CD8-positive, alpha-beta memory T cell (primary cell): ENCODE measurements around the gene RSU1. TPM values are rescaled to one million over a fixed set of nuclear protein-coding genes. Genes with fewer than 3 reads are reported as not detected.

ENCODE experiments used
- CTCF ChIA-PET: fragments of 350-600 bp; sonication (Branson Sonifier 250); formaldehyde crosslinking; loops from one replicate; lab custom pipeline; 2021; ENCODE audit warnings: antibody characterized with exemption; lab: Charles Lee
- POLR2A ChIA-PET: fragments of 350-600 bp; sonication (Branson Sonifier 250); formaldehyde crosslinking; loops from one replicate; lab custom pipeline; 2021; ENCODE audit warnings: antibody characterized with exemption; lab: Charles Lee
- DNase-seq, 5 donors: peaks; one replicate each; pipeline versions ENCODE4 v3.0.0 to v3.0.0-alpha.2; 2020 to 2022; ENCODE audit warnings: mixed read lengths in 1 of 5
- H3K27ac ChIP-seq: one replicate; pipeline ENCODE4 v1.7.0; 2013; ENCODE audit warnings: low read depth, mild to moderate bottlenecking, low read length, moderate library complexity
- H3K27me3 ChIP-seq: 2 replicates; pipeline ENCODE4 v1.7.0; 2013; ENCODE audit warnings: low read length, mild to moderate bottlenecking; ENCODE audit not compliant: insufficient read depth, poor library complexity, severe bottlenecking
- H3K36me3 ChIP-seq: 2 replicates; pipeline ENCODE4 v1.7.0; 2013; ENCODE audit warnings: mild to moderate bottlenecking, low read length, moderate library complexity; ENCODE audit not compliant: insufficient read depth
- H3K4me1 ChIP-seq: 2 replicates; pipeline ENCODE4 v1.7.0; 2013; ENCODE audit warnings: mild to moderate bottlenecking, low read length, moderate library complexity; ENCODE audit not compliant: insufficient read depth
- H3K4me3 ChIP-seq: 2 replicates; pipeline ENCODE4 v1.7.0; 2013; ENCODE audit warnings: mild to moderate bottlenecking, low read length
- H3K9me3 ChIP-seq: 2 replicates; pipeline ENCODE4 v1.7.0; 2013; ENCODE audit warnings: mild to moderate bottlenecking, low read length
- H3K27ac Mint-ChIP-seq, 8 donors: one replicate each; pipeline ENCODE4 v1.8.0; 2020 to 2021; ENCODE audit warnings: mixed read lengths in 8 of 8, mild to moderate bottlenecking in 6 of 8, inconsistent platforms in 3 of 8, moderate library complexity in 3 of 8
- H3K27me3 Mint-ChIP-seq, 2 donors: one replicate each; pipeline ENCODE4 v1.8.0; 2020 to 2021; ENCODE audit warnings: mixed read lengths in 2 of 2, mild to moderate bottlenecking in 1 of 2, moderate library complexity in 1 of 2
- H3K36me3 Mint-ChIP-seq, 3 donors: one replicate each; pipeline ENCODE4 v1.8.0; 2020 to 2021; ENCODE audit warnings: mixed read lengths in 3 of 3, inconsistent platforms in 1 of 3, mild to moderate bottlenecking in 1 of 3
- H3K4me1 Mint-ChIP-seq, 3 donors: one replicate each; pipeline ENCODE4 v1.8.0; 2020 to 2021; ENCODE audit warnings: mixed read lengths in 3 of 3, inconsistent platforms in 1 of 3, mild to moderate bottlenecking in 1 of 3
- H3K4me3 Mint-ChIP-seq, 7 donors: one replicate each; pipeline ENCODE4 v1.8.0; 2020 to 2021; ENCODE audit warnings: mixed read lengths in 7 of 7, mild to moderate bottlenecking in 6 of 7, moderate library complexity in 4 of 7, inconsistent platforms in 2 of 7
- H3K9me3 Mint-ChIP-seq, 5 donors: one replicate each; pipeline ENCODE4 v1.8.0; 2020 to 2022; ENCODE audit warnings: mixed read lengths in 5 of 5, mild to moderate bottlenecking in 3 of 5, moderate library complexity in 2 of 5, inconsistent platforms in 1 of 5
- polyA plus RNA-seq: library from polyadenylated mRNA; unstranded; fragments of 300-500 nt; fragmentation: Illumina TruSeq; gene quantifications from one replicate; pipeline ENCODE4 v1.2.3, GENCODE V29; 2021
- total RNA-seq, 2 experiments: library from RNA; stranded (reverse); gene quantifications; one replicate each; pipeline ENCODE4 v1.2.3, GENCODE V29; 2021

Gene RSU1
- total and polyA plus RNA-seq, 3 experiments from 2014 or later, result 66.4 to 132 (median 68.5) TPM

GRCh38 chr10:16854623-16855022 lies 37.4 kb upstream of the RSU1 start:
- no peaks in the 10 kb centered on the region for H3K36me3 ChIP-seq
- ChIA-PET POLR2A (no interaction called here), CTCF (no interaction called here)
- no peak overlapping the region for H3K4me3 ChIP-seq
- no peaks in the 10 kb centered on the region for H3K4me1 ChIP-seq
- Mint-ChIP-seq H3K36me3 (no peaks in the 10 kb centered on the region), H3K4me1 (no peaks in the 10 kb centered on the region), H3K27ac (no peak overlapping the region), H3K9me3 (no peaks in the 10 kb centered on the region), H3K4me3 (no peak overlapping the region), H3K27me3 (no peaks in the 10 kb centered on the region)
- H3K27ac ChIP-seq, result no peak overlapping the region
- H3K9me3 ChIP-seq, result no peaks in the 10 kb centered on the region
- no peaks in the 10 kb centered on the region for H3K27me3 ChIP-seq
- DNase-seq, result no peak

DNA sequence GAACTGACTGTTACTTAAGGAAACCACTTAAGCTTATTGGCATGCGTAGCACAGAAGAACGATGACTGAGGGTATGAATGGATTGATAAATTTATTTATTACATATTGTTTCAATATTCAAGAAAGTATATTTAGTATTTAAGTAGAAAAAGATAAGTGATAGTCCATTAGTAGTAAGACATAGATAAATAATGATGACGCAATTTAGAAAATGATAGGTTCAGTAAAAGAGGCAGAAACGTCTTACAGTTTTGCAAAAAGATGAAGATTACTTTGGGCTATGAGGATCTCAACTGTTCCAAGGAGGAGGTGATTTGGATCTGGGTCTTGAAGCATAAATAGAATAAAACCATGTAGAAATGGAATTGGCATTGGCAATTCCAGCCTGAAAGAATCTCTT lies 36.6 kb upstream of the RSU1 start:
- Mint-ChIP-seq H3K4me1 (no peaks in the 10 kb centered on the region), H3K27ac (peak overlapping the region in 1 of 8 donors; percentile 11), H3K36me3 (no peaks in the 10 kb centered on the region), H3K9me3 (no peaks in the 10 kb centered on the region), H3K27me3 (no peaks in the 10 kb centered on the region), H3K4me3 (no peak overlapping the region)
- DNase-seq, result no peak
- Histone ChIP-seq H3K4me3 (no peak overlapping the region), H3K9me3 (no peaks in the 10 kb centered on the region), H3K36me3 (no peaks in the 10 kb centered on the region), H3K27me3 (no peaks in the 10 kb centered on the region), H3K4me1 (no peaks in the 10 kb centered on the region), H3K27ac (no peak overlapping the region)
- POLR2A ChIA-PET, result no interaction called here
- CTCF ChIA-PET, result no interaction called here

DNA sequence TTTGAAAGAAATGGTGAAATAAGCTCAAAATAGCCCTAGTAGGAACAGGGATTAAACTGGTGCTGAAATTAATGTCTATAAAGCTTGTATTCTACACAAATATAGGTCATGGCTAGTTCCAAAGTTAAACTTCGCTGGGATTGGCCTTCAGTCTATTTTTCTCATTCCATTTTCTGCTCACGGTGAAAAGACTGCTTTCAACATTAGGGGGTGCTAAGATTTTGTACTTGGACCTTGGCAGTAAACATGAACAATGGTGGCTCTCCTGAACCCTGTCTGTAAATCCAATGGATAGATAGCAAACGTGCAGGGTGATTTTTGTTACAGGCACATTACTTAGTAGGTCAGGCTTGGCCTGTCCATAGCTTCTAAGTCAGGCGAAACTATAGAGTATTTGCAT lies 36.0 kb upstream of the RSU1 start:
- POLR2A ChIA-PET, result no interaction called here
- CTCF ChIA-PET, result interaction anchor here (0.7 kb wide), 1 partner anchor 212 kb away, joined by 3 read pairs; no protein-coding TSS in a partner anchor
- H3K9me3 ChIP-seq, result no peaks in the 10 kb centered on the region
- no peaks in the 10 kb centered on the region for H3K4me1 ChIP-seq
- DNase-seq, result no peak
- H3K4me3 ChIP-seq, result no peak overlapping the region
- Mint-ChIP-seq H3K4me3 (no peak overlapping the region), H3K9me3 (no peaks in the 10 kb centered on the region), H3K36me3 (no peaks in the 10 kb centered on the region), H3K27me3 (no peaks in the 10 kb centered on the region), H3K4me1 (no peaks in the 10 kb centered on the region), H3K27ac (no peak overlapping the region)
- no peaks in the 10 kb centered on the region for H3K27me3 ChIP-seq
- H3K36me3 ChIP-seq, result no peaks in the 10 kb centered on the region
- no peak overlapping the region for H3K27ac ChIP-seq

DNA sequence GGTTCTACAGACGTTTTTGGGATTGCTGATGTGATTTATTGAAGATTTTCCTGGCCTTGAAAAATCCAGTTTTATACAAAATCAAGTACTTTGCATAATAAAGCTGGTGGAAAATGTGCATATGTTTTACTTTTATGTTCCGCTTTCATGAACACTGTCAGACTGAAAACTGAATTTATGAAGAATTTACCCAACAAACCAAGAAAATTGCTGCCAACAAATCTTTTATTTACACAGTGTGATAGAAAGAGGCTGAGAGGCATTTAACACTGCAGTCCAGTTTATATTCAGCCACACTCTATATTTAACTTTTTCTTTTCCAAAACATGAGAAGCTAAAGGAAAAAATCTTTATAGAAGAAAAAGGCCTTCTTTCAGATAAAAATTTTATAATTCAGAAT lies 35.4 kb upstream of the RSU1 start:
- H3K9me3 Mint-ChIP-seq, result no peaks in the 10 kb centered on the region

GRCh38 chr10:16848562-16849154 lies 31.4 kb upstream of the RSU1 start:
- no peak for DNase-seq
- H3K9me3 Mint-ChIP-seq, result no peaks in the 10 kb centered on the region
- Histone ChIP-seq H3K36me3 (no peaks in the 10 kb centered on the region), H3K4me3 (no peak overlapping the region), H3K27ac (no peak overlapping the region), H3K27me3 (no peaks in the 10 kb centered on the region), H3K9me3 (no peaks in the 10 kb centered on the region), H3K4me1 (no peaks in the 10 kb centered on the region)
- ChIA-PET CTCF (interaction anchor here (1.0 to 2.5 kb wide), 3 partner anchors 42 to 580 kb away, joined by 3 to 8 read pairs (median 4); no protein-coding TSS in a partner anchor), POLR2A (no interaction called here)
- H3K27ac Mint-ChIP-seq, result no peak overlapping the region
- no peaks in the 10 kb centered on the region for H3K36me3 Mint-ChIP-seq
- H3K27me3 Mint-ChIP-seq, result no peaks in the 10 kb centered on the region
- no peak overlapping the region for H3K4me3 Mint-ChIP-seq
- H3K4me1 Mint-ChIP-seq, result no peaks in the 10 kb centered on the region

More for the DNA sequence above, 35.4 kb upstream of the RSU1 start:
- no peak overlapping the region for H3K27ac Mint-ChIP-seq
- H3K4me1 ChIP-seq, result no peaks in the 10 kb centered on the region
- no peaks in the 10 kb centered on the region for H3K27me3 ChIP-seq
- no peaks in the 10 kb centered on the region for H3K4me1 Mint-ChIP-seq
- H3K36me3 Mint-ChIP-seq, result no peaks in the 10 kb centered on the region
- H3K36me3 ChIP-seq, result no peaks in the 10 kb centered on the region
- H3K27me3 Mint-ChIP-seq, result no peaks in the 10 kb centered on the region
- DNase-seq, result no peak
- ChIA-PET CTCF (interaction anchor here (0.7 kb wide), 1 partner anchor 213 kb away, joined by 3 read pairs; no protein-coding TSS in a partner anchor), POLR2A (no interaction called here)
- no peak overlapping the region for H3K4me3 ChIP-seq
- H3K27ac ChIP-seq, result no peak overlapping the region
- no peaks in the 10 kb centered on the region for H3K9me3 ChIP-seq
- no peak overlapping the region for H3K4me3 Mint-ChIP-seq

DNA sequence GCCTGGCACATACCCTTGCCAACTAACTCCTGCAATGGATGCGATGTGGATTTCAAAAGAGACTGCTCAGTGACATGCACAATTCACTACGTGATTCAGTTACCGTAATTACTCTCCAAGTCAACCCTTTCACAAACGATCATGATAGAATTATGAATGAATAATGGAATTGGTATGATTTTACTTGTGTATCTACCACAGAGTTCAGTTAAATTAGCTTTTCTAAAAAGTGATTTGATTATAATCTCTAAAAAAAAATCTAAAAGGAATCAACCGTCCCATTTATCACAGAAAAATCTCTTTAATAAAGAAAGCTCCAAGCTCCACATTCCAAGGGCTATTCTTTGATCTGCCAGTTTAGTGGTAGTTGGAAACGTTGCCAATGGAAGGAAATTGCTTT lies 30.4 kb upstream of the RSU1 start:
- POLR2A ChIA-PET, result no interaction called here
- Histone ChIP-seq H3K4me1 (no peaks in the 10 kb centered on the region), H3K36me3 (no peaks in the 10 kb centered on the region), H3K4me3 (no peak overlapping the region), H3K27me3 (no peaks in the 10 kb centered on the region), H3K9me3 (no peaks in the 10 kb centered on the region), H3K27ac (no peak overlapping the region)
- no peak for DNase-seq
- no peaks in the 10 kb centered on the region for H3K27me3 Mint-ChIP-seq
- peaks cover 0 to 6% (median 5%) of the 10 kb centered on the region in 3 donors for H3K4me1 Mint-ChIP-seq
- no peaks in the 10 kb centered on the region for H3K36me3 Mint-ChIP-seq
- H3K4me3 Mint-ChIP-seq, result no peak overlapping the region
- CTCF ChIA-PET, result interaction anchor here (2.5 kb wide), 1 partner anchor 409 kb away, joined by 8 read pairs; no protein-coding TSS in a partner anchor
- no peak overlapping the region for H3K27ac Mint-ChIP-seq
- no peaks in the 10 kb centered on the region for H3K9me3 Mint-ChIP-seq

- DNase-seq, result no peak
- H3K27me3 ChIP-seq, result no peaks in the 10 kb centered on the region
- no peaks in the 10 kb centered on the region for H3K9me3 ChIP-seq
- Mint-ChIP-seq H3K36me3 (peaks cover 0 to 1% (median 0%) of the 10 kb centered on the region in 3 donors), H3K4me3 (no peak overlapping the region), H3K27me3 (no peaks in the 10 kb centered on the region), H3K27ac (peak overlapping the region in 2 of 8 donors; percentile 7 to 9), H3K4me1 (peaks cover 0 to 6% (median 5%) of the 10 kb centered on the region in 3 donors), H3K9me3 (no peaks in the 10 kb centered on the region)
- no peaks in the 10 kb centered on the region for H3K36me3 ChIP-seq
- no peak overlapping the region for H3K27ac ChIP-seq
- ChIA-PET POLR2A (no interaction called here), CTCF (interaction anchor here (1.1 to 1.7 kb wide), 8 partner anchors 12 to 563 kb away, joined by 3 to 7 read pairs (median 4); no protein-coding TSS in a partner anchor)
- H3K4me1 ChIP-seq, result no peaks in the 10 kb centered on the region
- H3K4me3 ChIP-seq, result no peak overlapping the region
These were observed 28.0 kb upstream of the RSU1 start for GRCh38 chr10:16845248-16845647.

DNA sequence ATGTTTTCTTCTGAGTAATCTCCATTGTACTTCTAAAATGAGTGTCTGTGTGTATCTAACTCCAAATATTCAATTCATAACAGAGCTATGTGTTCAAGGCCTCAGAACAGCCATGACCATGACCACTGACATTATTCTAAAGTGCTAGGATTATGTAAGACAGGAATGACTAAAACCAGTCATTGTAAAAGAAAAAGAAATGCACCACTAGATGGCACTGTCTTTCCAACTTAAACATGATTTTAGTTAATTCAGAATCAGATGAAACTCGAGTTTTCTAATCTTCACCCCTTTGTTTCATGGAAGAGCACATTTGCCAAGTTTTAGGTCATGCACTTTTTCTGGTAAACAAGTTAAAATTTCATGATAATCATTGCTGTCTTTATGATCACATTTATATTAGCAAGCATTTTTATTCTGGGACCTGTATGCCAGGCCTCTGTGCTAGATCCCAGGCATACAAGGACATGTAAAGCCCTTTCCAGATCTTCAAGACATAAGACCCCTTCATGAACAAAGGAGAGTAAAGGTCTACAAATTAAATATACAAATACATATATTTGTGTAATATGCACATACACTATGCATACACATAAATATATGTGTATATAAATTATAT lies 26.1 kb upstream of the RSU1 start:
- no peaks in the 10 kb centered on the region for H3K4me1 ChIP-seq
- CTCF ChIA-PET, result interaction anchor here (0.6 to 2.3 kb wide), 12 partner anchors 14 to 586 kb away, joined by 3 to 12 read pairs (median 5); no protein-coding TSS in a partner anchor
- no peak overlapping the region for H3K4me3 ChIP-seq
- H3K36me3 ChIP-seq, result no peaks in the 10 kb centered on the region
- POLR2A ChIA-PET, result no interaction called here
- no peaks in the 10 kb centered on the region for H3K27me3 ChIP-seq
- no peaks in the 10 kb centered on the region for H3K9me3 Mint-ChIP-seq
- no peak overlapping the region for H3K4me3 Mint-ChIP-seq
- H3K27ac Mint-ChIP-seq, result peak overlapping the region in 1 of 8 donors; percentile 29
- peak in 2 of 5 donors; percentile 57 to 62 for DNase-seq
- H3K27ac ChIP-seq, result no peak overlapping the region
- H3K4me1 Mint-ChIP-seq, result peaks cover 0 to 6% (median 5%) of the 10 kb centered on the region in 3 donors
- no peaks in the 10 kb centered on the region for H3K9me3 ChIP-seq
- peaks cover 0 to 5% (median 0%) of the 10 kb centered on the region in 3 donors for H3K36me3 Mint-ChIP-seq
- H3K27me3 Mint-ChIP-seq, result no peaks in the 10 kb centered on the region
